H4 (cell line): ENCODE measurements around the gene MGLL. TPM values are rescaled to one million over a fixed set of nuclear protein-coding genes. Genes with fewer than 3 reads are reported as not detected.

ENCODE experiments used
- DNase-seq: peaks from one replicate; pipeline ENCODE4 v3.0.0-alpha.2; 2015; ENCODE audit warnings: low spot score
- total RNA-seq: library from RNA; depleted of rRNA; stranded (reverse); fragments of >200 nt; shearing (Covaris generic); gene quantifications from 2 replicates; pipeline ENCODE4 v1.2.3, GENCODE V29; 2014

The MGLL gene
- total RNA-seq, 1 experiment from 2014 or later, result 2.1 TPM

GRCh38 chr3:127723011-127723567 is 99.2 kb downstream of the MGLL start:
- no peak for DNase-seq

- DNase-seq, result no peak
These were observed 100.1 kb downstream of the MGLL start for GRCh38 chr3:127722091-127722784.

GRCh38 chr3:127720985-127721935 is 101.1 kb downstream of the MGLL start:
- DNase-seq, result no peak

DNA sequence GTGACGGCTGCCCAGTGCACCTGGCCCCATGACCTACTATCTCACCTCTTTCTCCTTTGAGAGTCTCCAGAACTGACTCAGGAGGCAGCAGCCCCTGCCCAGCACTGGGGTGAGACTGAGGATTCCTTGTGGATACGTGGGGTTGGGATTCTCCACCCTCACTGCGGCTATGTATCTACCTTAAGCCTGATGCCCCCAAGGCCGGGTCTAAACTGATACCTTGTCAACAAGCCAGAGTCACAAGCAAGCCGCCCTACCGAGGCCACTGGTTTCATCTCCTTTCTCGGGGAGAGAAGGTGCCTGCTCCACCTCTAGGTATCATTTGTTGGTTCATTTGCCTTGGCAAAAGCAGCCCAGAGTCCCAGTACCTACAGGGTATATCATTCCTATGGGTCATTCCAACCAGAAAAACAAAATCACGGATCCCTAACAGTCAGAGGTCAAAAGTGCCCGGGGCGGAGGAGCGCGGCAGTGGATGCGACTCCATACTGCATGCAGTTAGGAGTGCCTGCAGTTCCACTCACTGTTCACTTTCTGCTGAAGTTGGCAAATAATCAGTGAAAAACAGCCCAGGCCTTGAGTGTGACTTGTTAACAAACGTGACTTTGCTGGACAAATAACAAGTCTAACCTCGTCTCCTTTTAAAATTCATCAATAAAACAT is 102.0 kb downstream of the MGLL start:
- DNase-seq, result no peak

- no peak for DNase-seq
These were observed 102.9 kb downstream of the MGLL start for GRCh38 chr3:127719369-127719768.

DNA sequence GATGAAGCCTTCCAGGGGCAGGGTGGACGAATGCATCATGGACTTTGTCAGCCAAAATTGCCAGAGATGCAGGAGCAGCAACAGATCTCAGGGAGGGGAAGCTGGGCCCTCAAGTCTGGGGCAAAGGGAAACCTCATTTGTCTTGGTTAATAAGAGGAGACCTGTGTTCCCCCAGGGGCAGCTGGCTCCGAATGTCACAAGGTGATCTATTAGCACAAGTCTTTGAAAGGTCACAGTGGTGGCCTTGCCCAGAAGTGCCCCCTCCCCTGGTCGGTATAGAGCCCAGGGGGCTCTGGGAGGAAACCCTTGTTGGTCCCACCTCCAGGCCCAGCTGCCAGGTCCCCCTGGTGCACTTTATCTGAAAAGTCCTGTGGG is 103.4 kb downstream of the MGLL start:
- DNase-seq, result no peak

GRCh38 chr3:127718245-127718915 is 103.9 kb downstream of the MGLL start:
- DNase-seq, result no peak

DNA sequence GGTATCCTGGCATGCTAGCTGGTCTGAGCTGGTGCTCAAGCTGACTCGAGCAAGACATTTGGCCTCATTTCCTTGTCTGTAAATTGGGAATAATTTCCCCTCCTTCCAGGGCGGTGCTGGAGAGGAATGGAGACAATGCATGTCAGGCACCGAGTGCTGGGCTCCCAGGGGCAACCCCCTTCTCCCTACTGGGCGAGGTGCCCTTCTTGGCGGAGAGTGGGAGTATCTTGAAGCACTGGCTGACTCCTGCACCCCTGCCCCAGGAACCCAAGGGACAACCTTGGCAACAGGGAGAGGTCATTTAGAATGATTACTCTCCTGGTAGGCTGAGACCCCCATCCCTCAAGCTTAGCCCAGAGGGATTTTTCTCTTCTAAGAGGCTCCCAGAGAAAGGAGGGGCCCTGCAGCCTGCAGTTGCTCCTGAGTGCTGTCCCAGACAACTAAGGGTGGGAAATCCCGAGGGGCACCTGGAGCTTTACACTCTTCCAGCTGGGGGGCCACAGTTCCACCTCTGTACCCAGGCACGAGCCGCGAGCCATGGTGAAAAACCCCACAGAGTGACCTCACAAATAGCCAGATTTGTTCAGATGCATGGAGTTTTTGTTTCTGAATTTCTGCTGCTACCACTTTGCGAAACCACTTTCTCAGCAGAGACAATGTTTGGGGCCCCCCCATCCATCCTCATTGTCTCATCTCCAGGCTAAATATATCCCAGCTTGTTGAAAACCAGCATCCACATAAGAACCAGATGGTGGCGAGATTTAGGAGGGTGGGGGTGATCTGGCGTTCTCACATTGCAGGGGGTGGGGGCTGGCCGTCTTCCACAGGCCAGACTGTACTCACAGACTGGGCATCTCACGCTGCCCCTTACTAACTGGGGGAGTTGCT is 104.7 kb downstream of the MGLL start:
- no peak for DNase-seq

GRCh38 chr3:127716384-127716783 is 105.9 kb downstream of the MGLL start:
- DNase-seq, result no peak

- DNase-seq, result no peak
These were observed 106.8 kb downstream of the MGLL start for GRCh38 chr3:127715532-127715931.

- no peak for DNase-seq
These were observed 107.4 kb downstream of the MGLL start for GRCh38 chr3:127714866-127715265.

- DNase-seq, result no peak
These were observed 108.2 kb downstream of the MGLL start for GRCh38 chr3:127714125-127714571.

- no peak for DNase-seq
These were observed 109.2 kb downstream of the MGLL start for GRCh38 chr3:127712881-127713771.

DNA sequence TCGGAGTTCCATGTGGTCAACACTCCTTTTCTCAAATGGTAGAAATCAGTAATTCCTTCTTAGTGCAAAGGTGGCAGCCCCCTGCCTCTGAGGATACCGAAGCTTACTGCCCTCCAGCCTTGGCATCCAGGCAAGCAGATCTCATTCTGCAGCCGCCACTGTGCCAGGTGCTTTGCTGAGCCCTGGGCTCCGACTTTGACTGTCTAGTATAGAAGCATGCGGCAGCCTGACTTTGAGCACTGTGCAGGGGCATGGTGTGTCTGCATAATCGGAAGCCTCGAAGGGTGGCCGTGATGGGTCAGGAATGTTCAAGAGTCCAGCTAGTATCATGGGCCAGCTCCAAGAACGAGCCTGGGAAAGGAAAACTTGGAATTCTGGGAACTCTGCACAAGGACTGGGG is 109.9 kb downstream of the MGLL start:
- DNase-seq, result no peak

DNA sequence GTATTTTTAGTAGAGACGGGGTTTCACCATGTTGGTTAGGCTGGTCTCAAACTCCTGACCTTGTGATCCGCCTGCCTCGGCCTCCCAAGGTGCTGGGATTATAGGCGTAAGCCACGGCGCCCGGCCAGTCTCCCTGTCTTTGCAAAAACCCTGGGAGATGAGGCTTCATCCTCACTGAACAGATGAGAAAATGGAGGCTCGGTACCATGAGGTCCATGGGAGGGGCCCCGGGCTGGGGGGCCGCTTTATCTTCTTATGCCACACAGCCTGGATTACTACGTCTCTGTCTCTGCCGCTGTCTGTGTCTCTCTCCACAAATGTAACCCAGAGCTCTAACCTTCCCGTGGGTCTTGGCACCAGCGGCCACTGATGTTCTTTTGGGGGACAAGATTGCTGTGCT is 110.4 kb downstream of the MGLL start:
- no peak for DNase-seq

DNA sequence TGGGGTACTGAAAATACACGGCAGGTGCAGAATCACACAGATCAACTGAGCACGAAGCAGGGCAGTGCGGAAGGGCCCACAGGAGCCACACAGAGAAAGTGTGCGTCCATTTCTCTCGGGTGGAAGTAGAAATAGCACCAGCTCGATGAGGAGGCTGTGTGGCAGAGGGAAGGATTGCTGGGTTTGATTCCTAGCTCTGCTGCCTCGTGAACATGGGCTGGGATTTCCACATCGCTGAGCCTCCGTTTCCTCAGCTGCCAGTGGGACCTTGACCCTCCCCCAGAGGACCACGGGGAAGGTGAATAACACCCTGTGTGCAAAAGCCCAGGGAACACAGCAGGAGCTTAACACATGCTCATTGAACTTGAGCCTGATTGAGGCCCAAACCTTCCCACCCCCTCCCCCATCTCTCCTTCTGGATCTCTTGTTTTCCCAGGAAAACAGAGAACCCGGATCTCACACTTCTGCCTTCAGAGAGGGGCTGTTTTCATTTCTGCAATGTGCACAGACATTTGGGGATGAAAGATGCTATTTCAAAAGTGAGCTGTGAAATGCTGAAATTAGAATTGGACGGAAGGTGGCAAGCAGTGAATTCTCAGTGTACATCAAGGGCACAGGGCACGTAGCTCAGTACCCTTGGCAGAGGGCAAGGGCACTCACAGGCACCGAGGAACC is 111.2 kb downstream of the MGLL start:
- DNase-seq, result no peak

DNA sequence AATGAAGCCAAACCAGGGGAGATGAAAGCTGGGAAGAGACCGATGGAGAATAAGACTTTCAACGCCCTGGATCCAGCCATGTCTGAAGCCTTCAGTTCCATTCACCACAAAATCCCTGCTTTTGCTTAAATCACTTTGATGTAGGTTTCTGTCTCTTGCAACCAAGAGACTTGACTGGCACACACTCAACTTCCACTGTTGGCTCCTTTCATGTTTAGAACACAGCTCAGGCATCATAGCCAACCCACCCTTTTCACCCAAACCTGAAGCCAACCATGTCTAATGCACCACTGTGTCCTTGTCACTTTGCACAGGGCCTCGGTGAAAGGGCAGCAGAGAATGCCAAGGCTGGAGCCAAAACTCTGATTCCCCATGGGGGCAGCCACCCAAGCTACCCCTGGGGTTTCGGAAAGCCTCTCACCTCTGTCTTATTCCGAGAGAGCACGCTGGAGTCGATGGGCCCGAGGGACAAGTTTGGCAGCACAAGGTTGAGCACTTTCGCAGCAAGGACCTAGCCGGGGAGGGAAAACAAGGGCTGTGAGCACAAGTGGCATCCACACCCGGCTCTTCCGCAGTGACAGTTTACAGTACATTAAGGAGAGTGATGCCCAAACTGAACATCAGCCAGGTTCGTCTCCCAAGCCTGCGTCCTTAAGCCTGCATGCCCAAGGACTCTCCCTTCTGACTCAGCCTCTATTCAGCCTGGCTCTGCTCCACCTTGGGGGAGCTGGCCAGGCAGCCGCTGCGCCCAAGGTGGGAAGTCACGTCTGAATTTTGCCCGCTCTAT is 112.0 kb downstream of the MGLL start:
- DNase-seq, result no peak
